Measurements from ENCODE around the gene CNKSR2.

CNKSR2 gene

DNA sequence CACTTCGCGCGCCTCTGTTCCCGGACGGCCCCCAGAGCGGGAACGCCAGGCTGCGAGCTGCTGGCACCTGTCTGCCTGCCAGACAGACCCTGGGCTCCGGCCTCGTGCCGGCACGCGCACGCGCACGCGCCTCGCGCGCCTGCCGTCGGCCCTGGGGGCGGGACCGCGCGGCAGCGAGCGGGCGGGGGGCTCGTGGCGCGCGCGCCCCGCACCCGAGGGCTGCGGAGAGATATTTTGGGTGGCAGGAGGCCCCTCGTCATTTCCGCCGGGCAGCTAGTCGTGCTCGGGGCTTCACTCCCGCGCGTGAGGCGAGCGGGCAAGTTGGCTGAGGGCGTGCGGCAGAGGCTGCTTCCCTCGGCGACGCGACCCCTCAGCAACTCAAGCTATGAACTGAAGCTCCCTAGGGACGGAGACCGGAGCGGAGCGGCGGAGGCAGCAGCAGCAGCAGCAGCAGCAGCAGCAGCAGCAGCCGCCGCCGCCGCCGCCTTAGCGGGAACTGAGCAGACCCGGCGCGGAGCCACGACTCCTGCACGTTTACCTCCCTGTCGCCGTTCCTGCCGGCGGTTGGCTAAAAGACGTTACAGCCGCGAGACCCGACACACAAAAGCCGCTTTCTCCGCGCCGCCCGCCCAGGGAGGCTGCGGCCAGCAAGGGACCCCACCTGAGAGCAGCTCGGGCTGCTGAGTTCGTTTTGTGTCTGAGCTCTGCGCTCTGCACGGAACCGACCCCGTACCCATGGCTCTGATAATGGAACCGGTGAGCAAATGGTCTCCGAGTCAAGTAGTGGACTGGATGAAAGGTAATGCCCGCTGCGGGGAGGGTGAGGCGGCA, at the start of gene CNKSR2:
CNKSR2 (plus strand) TSS at position 256 of the 831 bp plus-strand sequence; CDS start at position 736, 480 bp downstream.
- peak; percentile 83 for ATAC-seq
- peak; percentile 76 for DNase-seq

- ATAC-seq (no peak), DNase-seq (no peak)
Measured at GRCh38 chrX:21354725-21355124, 19.5 kb upstream of the CNKSR2 start.

DNA sequence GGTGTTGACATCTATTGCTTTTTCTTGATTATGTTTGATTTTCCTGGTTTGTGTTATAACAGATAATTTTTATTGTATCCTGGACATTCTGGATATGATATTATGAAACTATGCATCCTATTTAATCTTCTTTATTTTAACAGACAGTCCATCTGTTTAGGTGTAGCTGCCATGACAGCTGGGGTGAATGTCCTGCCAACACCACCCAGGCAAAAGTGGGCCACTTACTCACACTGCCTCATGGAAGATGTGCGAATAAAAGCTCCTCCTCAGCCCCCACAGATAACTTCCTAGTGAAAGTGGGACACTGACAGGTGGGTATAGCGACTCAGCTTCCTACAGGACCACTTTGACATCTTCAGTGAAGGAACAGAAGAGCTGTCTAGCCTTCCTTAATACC, 18.4 kb upstream of the CNKSR2 start:
- DNase-seq (no peak), ATAC-seq (no peak)

DNA sequence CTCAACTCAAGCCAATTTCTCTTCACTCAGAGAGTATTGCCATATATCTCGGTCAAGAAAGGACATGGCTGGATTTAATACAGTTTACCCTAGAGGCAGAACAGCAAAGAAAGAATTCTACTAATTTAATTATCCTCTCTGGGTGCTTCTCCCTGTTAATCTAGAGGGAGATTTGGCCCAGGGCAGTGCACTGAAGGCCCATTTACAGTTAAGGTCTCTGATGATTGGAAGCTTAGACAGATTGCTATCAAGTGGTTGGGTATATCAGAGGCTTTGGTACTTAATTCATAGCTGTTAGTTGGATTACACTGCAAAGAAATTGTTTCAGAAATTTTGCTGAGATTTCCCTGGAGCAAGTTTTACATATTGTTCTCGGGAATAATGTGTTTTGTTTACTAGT, 4.6 kb upstream of the CNKSR2 start:
- ATAC-seq (no peak), DNase-seq (no peak)

GRCh38 chrX:21373001-21373400, 1.2 kb upstream of the CNKSR2 start:
- no peak for DNase-seq
- ATAC-seq: no peak

- DNase-seq: peak; percentile 37
Measured at GRCh38 chrX:21373637-21374162, 518 bp upstream of the CNKSR2 start.

GRCh38 chrX:21374994-21375707, 933 bp downstream of the CNKSR2 start:
- DNase-seq (peak; percentile 7), ATAC-seq (no peak)

More at GRCh38 chrX:21373637-21374162, 518 bp upstream of the CNKSR2 start:
- peak; percentile 44 for ATAC-seq

DNA sequence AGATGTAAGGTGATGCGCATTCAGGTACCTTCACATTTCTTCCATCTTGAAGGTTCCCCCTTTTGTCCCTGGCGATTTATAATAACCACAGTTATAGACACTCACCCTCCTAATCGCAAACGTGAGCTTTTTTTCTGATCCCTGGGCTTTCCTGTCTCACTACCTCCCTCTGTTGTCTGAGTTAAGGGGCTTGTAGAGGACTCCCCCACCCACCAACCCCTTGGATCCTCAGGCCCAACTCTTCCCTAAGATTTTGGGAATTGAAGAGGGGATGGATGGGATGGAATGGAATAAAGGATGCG, 1.4 kb downstream of the CNKSR2 start:
- ATAC-seq (no peak), DNase-seq (no peak)

- DNase-seq (no peak), ATAC-seq (no peak)
Measured at GRCh38 chrX:21376636-21377035, 2.4 kb downstream of the CNKSR2 start.

DNA sequence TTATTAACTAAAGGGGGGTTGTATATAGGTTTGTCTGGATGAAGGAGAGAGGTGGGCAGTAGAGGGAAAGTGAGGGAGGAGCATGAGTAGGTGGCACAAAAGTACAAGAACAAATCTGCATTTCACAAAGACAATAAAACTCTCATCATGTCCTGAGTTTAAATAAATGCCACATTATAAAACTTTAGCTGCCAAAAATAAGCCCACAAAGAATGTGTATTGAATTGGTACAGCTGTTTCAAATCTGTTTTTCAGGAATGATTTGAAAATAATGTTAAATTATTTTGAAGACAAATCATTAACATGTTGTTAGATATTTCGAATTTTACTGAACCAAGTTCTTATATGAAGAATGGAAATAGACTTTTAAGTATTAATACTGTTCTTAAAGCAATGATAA, 5.8 kb downstream of the CNKSR2 start:
- DNase-seq (no peak), ATAC-seq (no peak)

DNA sequence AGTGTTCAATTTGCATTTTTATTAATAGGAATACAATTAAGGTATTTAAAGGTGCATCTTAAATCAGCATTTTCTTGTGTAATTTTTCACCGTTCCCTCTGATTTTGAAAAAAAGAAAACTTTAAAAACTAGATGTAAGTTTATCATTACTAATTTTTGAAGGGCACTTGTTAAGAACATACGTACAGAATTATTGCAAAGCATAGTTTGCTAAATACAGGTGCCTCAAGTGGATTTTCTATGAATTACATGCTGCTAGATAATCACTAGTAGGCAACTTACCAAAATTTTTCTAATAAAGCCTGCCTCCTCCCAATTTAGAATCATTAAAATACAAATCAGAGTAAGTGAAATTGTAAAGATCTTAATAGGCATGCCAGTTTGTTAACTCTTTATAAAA, 8.5 kb downstream of the CNKSR2 start:
- ATAC-seq: no peak

DNA sequence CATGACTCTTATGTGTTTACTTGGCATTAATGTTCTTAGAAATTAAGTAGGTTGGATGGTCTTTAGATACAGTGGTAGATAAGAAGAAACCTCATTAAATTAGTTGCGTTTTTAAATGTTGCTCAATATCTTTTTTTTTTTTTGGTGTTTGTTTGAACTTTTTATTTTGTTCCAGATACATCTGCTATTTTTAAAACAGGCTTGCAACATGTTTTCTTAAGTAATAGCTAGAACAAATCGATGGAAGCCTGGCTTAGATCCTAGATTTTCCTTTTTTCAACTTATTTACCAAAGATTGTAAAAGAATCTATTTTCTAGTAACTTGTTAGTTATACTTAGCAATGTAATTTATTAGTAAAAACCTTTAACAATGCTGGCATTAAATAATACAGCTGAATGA, 9.3 kb downstream of the CNKSR2 start:
- ATAC-seq (no peak), DNase-seq (no peak)

More for the DNA sequence above, 8.5 kb downstream of the CNKSR2 start:
- no peak for DNase-seq

GRCh38 chrX:21384178-21384577, 10.0 kb downstream of the CNKSR2 start:
- no peak for DNase-seq
- no peak for ATAC-seq

- DNase-seq (no peak), ATAC-seq (no peak)
Measured at GRCh38 chrX:21394792-21395191, 20.6 kb downstream of the CNKSR2 start.

DNA sequence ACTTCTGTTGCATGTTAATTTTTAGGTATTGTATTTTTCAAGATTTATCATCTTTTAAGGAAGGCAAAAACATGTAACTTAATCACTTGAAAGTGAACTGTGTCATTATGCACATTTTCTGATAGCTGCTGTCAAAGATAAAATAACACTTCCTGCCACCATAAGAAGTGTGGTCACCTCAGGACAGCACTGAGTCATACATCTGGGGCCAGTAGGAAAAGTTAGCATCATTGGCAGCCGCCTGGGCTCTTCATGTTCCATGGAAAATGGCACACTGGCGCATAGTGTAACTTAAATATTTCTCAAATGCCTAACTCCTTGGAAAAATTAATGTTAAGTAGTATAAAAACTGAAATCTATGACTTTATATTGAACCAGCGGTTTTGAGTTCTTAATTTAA, 24.2 kb downstream of the CNKSR2 start:
- DNase-seq (peak; percentile 6), ATAC-seq (peak; percentile 75)

DNA sequence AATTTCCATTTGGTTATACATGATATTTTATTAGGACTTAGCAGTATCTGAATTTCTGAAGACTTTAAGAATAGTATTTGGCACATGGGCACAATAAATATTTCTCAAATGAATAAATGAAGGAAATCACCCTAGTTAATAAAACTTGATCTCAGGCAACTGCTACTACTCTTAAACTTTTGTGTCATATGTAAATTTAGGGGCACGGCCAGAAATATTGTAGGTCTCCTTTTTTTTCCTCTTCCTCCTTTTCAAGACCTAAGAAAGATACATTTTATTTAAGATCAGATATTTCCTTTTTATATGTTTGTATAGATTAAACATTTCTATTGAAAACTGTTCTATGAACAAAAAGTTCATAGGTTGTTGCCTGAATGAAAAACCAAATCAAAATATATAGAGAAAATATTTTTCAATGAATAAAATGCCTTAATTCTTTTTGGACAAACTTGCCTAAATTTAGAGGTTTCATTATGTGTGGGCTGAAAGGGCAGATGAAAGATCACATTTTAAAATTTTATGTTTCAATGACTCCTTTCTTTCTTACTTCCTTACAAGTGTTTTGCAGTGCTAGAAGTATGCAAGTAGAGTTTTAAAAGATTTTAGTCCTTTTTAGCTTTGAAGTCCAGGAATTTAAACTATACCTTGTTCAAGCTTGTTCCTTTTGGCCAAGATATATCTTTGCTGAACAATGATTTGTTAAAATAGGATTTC, 26.3 kb downstream of the CNKSR2 start:
- no peak for ATAC-seq
- no peak for DNase-seq

DNA sequence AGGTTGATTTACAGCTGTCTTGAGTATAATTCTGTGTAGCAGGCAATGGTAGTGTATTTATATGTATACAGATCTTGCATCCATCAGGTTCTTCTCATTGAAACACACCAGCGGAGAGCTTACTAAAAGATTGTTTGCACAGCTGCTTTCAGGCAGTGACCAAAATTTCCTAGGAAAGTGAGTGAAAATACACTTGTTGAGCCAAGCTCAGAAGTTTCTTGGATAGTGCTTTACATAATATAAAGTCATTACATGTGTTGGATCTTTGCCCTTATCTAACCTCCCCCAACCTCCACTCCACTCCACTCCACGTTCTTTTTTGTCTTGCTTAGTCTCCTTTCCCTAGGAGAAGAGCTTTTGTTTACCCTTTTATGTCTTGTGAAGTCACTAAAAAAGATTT, 34.1 kb downstream of the CNKSR2 start:
- DNase-seq (no peak), ATAC-seq (no peak)

- ATAC-seq: no peak
- DNase-seq: no peak
Measured at GRCh38 chrX:21408788-21409187, 34.6 kb downstream of the CNKSR2 start.

GRCh38 chrX:21412029-21412428, 37.8 kb downstream of the CNKSR2 start:
- ATAC-seq: no peak
- DNase-seq: no peak

- no peak for ATAC-seq
Measured at GRCh38 chrX:21412883-21413282, 38.7 kb downstream of the CNKSR2 start.

DNA sequence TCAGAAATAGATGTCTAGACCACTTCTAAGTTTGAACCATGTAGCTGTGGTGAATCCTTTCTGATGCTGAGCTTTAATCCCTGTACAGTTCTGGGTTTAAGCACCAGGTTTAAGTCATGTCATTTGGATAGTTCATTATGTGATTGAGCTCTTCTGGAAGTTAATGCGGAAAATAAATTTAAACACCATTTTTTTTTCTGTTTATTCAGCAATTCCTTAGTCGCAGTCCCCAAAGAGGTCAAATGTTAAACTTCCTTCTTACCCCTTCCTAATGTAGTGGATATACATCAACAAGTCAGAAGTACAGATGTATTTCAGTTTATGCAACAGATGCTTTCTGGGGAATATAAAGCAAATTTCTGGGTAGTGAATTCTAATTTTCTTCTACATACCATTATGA, 52.9 kb downstream of the CNKSR2 start:
- ATAC-seq (no peak), DNase-seq (no peak)

More at GRCh38 chrX:21412883-21413282, 38.7 kb downstream of the CNKSR2 start:
- DNase-seq: no peak

DNA sequence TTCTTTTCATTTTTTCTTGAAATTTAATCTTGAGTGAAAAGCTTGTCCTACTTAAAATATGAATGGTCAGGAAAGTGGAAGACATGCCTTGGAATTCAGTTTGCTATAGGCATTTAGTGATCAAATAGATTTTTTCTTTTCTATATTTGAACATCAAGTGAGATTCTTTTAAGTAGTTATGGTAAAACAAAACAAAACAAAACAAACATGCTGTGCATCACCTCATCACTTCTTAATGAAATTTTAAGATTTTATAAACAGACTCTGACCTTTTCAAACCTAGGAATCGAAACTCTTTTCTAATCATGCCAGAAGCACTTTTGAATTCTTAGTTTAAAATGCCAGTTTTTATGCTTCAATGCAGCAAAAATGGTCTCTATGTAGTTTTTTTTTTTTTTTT, 62.8 kb downstream of the CNKSR2 start:
- ATAC-seq: no peak
- no peak for DNase-seq

DNA sequence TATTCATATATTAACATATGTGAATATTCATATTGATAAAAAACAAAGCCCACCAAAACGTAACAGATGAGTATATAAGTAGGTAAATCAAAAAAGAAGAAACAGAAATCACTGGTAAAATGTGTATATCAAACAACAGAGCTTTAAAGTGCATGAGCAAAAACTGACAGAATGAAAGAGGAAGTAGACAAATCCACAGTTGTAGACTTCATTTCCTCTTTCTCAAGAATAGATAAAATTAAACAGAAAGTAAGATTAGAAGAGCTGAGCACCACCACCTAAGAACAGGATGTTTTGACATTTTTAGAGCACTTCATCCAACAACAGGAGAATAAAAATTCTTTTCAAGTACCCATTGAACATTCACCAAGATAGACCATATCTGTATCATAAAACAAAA, 64.6 kb downstream of the CNKSR2 start:
- ATAC-seq (peak; percentile 49), DNase-seq (no peak)

Measured in stimulated activated naive CD8-positive, alpha-beta T cell treated with anti-CD3 and anti-CD28 coated beads, Interleukin-15, Interleukin-2, amounts not matched to agents 100 U/mL and 50 U/mL, for 24 hours (primary cell).